ENCODE results near the gene IMPDH1. TPM values are rescaled to one million over a fixed set of nuclear protein-coding genes. Genes with fewer than 3 reads are reported as not detected.

IMPDH1 gene
- total and polyA plus RNA-seq, 10 of the 15 experiments (the other 5 are each of a cell fraction or from before 2014, with no cell fraction given): 0.50 to 61.3 (median 41.8) TPM

DNA sequence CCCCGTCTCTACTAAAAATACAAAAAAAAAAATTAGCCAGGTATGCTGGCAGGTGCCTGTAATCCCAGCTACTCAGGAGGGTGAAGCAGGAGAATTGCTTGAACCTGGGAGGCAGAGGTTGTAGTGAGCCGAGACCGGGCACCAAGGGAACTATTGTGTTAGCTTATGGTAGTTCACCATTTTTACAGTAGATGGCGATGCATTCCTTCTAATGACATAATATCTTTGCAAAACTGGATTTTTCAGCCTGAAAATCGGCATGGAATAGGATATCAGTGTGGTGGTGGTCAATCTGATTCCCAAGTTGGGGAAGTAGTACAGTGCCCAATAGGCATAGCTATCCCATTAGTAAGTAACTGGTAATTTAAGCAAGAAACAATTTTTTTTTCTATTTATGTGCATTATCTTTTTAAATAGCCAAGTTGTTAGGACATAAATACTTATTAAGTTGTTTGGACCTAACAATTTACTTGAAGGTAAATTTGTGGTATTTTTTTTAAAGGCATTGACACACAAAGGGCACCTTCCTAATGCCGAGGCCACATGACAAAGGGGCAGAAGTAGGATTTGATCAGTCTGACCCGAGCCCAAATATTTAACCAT, 17.6 kb upstream of the IMPDH1 start (continued):
- peak; percentile 63 to 71 (median 64); a peak in 5 of 6 replicates for TF ChIP-seq CTCF (IDR thresholded peaks at IDR 0.05 in 2 of 3, conservative IDR thresholded peaks at IDR 0.05 in 1 of 3; ENCODE audit: control insufficient read depth in 2 of 3, extremely low read depth in 1 of 3, insufficient read depth in 1 of 3, low read depth in 3 of 3, low read length in 3 of 3)
- no peak for TF ChIP-seq SIN3A (IDR thresholded peaks at IDR 0.05; ENCODE audit: low read depth, low read length)
- TF ChIP-seq SMC3 (IDR thresholded peaks at IDR 0.05; ENCODE audit: borderline replicate concordance, low read length): peak; percentile 65; the same call in 1 of the 2 replicates
- no peak for TF ChIP-seq ZNF274 (IDR thresholded peaks at IDR 0.05; ENCODE audit: insufficient read depth, insufficient read length)
- 0 out of 2 replicates have a peak, but pooled peaks have one; percentile 34 for TF ChIP-seq ATF7 (IDR thresholded peaks at IDR 0.05; ENCODE audit: low read depth)
- TF ChIP-seq MEF2B (IDR thresholded peaks at IDR 0.05; ENCODE audit: partially characterized antibody, poor library complexity, severe bottlenecking): no peak
- TF ChIP-seq BCL3 (IDR thresholded peaks at IDR 0.05; ENCODE audit: borderline replicate concordance, insufficient read depth, low read depth, low read length, poor library complexity, severe bottlenecking): no peak
- no peak for TF ChIP-seq MXI1 (IDR thresholded peaks at IDR 0.05; ENCODE audit: low read depth, low read length)
- TF ChIP-seq DPF2 (IDR thresholded peaks at IDR 0.05): no peak
- no peak for TF ChIP-seq RBBP5 (conservative IDR thresholded peaks at IDR 0.05)
- TF ChIP-seq, protein P1, sequence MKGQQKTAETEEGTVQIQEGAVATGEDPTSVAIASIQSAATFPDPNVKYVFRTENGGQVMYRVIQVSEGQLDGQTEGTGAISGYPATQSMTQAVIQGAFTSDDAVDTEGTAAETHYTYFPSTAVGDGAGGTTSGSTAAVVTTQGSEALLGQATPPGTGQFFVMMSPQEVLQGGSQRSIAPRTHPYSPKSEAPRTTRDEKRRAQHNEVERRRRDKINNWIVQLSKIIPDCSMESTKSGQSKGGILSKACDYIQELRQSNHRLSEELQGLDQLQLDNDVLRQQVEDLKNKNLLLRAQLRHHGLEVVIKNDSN (IDR thresholded peaks at IDR 0.05; ENCODE audit: borderline replicate concordance, extremely low read length, insufficient read depth, low read depth, low read length): no peak
- no peak for TF ChIP-seq CREM (IDR thresholded peaks at IDR 0.05; ENCODE audit: low read depth)
- TF ChIP-seq RAD21 (IDR thresholded peaks at IDR 0.05; ENCODE audit: insufficient read depth, low read depth, low read length): peak; percentile 83
- no peak for TF ChIP-seq MAX (IDR thresholded peaks at IDR 0.05; ENCODE audit: low read depth, low read length)
- TF ChIP-seq CHD4 (IDR thresholded peaks at IDR 0.05): no peak
- TF ChIP-seq NFYA (IDR thresholded peaks at IDR 0.05; ENCODE audit: borderline replicate concordance, low read depth, low read length): no peak
- no peak for TF ChIP-seq EP300 (IDR thresholded peaks at IDR 0.05; ENCODE audit: borderline replicate concordance in 1 of 2, control insufficient read depth in 1 of 2, low read depth in 2 of 2, low read length in 2 of 2)
- 0 out of 2 replicates have a peak, but pooled peaks have one; percentile 35 for TF ChIP-seq BACH1 (IDR thresholded peaks at IDR 0.05; ENCODE audit: borderline replicate concordance)
- no peak for TF ChIP-seq POLR2AphosphoS5 (IDR thresholded peaks at IDR 0.05; ENCODE audit: low read length)
- TF ChIP-seq, protein P2, sequence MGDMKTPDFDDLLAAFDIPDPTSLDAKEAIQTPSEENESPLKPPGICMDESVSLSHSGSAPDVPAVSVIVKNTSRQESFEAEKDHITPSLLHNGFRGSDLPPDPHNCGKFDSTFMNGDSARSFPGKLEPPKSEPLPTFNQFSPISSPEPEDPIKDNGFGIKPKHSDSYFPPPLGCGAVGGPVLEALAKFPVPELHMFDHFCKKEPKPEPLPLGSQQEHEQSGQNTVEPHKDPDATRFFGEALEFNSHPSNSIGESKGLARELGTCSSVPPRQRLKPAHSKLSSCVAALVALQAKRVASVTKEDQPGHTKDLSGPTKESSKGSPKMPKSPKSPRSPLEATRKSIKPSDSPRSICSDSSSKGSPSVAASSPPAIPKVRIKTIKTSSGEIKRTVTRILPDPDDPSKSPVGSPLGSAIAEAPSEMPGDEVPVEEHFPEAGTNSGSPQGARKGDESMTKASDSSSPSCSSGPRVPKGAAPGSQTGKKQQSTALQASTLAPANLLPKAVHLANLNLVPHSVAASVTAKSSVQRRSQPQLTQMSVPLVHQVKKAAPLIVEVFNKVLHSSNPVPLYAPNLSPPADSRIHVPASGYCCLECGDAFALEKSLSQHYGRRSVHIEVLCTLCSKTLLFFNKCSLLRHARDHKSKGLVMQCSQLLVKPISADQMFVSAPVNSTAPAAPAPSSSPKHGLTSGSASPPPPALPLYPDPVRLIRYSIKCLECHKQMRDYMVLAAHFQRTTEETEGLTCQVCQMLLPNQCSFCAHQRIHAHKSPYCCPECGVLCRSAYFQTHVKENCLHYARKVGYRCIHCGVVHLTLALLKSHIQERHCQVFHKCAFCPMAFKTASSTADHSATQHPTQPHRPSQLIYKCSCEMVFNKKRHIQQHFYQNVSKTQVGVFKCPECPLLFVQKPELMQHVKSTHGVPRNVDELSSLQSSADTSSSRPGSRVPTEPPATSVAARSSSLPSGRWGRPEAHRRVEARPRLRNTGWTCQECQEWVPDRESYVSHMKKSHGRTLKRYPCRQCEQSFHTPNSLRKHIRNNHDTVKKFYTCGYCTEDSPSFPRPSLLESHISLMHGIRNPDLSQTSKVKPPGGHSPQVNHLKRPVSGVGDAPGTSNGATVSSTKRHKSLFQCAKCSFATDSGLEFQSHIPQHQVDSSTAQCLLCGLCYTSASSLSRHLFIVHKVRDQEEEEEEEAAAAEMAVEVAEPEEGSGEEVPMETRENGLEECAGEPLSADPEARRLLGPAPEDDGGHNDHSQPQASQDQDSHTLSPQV (IDR thresholded peaks at IDR 0.05): 0 out of 2 replicates have a peak, but pooled peaks have one; percentile 14

Data from GM12878 (cell line).